ENCODE measurements around the gene BCL2L14. TPM values are rescaled to one million over a fixed set of nuclear protein-coding genes. Genes with fewer than 3 reads are reported as not detected.

Gene BCL2L14
- total and polyA plus RNA-seq, 2 of the 13 experiments (the other 11 are each of a cell fraction or from before 2014, with no cell fraction given) = 0.11 TPM; not detected in 1

DNA sequence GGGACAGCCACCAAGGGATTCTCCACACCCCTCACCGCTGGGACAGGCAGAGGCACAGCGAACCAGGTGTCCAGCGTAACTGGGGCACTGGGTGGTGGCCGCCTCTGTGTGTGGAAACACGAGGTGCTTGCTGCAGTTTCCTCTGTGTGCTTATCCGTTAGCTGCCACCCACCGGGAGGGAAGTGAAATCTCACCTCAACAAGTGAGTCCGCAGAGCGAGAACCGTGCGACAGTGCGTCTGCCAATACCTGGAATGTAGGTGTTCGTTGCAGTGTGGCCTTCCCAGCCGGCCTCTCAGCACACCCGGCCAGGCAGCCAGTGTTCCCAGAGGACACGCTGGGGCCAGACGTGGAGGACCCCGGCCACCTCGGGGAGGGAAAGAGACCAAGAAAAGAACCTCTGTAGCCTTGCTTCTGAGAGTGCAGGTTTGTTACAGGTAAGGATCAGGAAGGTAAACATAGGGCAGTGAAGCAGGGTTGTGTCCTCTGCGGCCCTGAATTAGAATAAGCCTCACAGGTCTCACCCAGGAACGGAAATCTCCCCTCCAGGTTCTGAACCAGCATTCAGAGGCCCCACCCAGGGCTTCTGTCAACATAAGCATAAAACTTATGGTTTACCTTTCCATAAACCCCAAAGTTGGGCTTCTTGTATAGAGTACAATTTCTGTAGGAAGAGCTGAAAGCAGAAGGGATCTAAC, 1.5 kb downstream of the BCL2L14 start (continued):
- TF ChIP-seq, protein P1, sequence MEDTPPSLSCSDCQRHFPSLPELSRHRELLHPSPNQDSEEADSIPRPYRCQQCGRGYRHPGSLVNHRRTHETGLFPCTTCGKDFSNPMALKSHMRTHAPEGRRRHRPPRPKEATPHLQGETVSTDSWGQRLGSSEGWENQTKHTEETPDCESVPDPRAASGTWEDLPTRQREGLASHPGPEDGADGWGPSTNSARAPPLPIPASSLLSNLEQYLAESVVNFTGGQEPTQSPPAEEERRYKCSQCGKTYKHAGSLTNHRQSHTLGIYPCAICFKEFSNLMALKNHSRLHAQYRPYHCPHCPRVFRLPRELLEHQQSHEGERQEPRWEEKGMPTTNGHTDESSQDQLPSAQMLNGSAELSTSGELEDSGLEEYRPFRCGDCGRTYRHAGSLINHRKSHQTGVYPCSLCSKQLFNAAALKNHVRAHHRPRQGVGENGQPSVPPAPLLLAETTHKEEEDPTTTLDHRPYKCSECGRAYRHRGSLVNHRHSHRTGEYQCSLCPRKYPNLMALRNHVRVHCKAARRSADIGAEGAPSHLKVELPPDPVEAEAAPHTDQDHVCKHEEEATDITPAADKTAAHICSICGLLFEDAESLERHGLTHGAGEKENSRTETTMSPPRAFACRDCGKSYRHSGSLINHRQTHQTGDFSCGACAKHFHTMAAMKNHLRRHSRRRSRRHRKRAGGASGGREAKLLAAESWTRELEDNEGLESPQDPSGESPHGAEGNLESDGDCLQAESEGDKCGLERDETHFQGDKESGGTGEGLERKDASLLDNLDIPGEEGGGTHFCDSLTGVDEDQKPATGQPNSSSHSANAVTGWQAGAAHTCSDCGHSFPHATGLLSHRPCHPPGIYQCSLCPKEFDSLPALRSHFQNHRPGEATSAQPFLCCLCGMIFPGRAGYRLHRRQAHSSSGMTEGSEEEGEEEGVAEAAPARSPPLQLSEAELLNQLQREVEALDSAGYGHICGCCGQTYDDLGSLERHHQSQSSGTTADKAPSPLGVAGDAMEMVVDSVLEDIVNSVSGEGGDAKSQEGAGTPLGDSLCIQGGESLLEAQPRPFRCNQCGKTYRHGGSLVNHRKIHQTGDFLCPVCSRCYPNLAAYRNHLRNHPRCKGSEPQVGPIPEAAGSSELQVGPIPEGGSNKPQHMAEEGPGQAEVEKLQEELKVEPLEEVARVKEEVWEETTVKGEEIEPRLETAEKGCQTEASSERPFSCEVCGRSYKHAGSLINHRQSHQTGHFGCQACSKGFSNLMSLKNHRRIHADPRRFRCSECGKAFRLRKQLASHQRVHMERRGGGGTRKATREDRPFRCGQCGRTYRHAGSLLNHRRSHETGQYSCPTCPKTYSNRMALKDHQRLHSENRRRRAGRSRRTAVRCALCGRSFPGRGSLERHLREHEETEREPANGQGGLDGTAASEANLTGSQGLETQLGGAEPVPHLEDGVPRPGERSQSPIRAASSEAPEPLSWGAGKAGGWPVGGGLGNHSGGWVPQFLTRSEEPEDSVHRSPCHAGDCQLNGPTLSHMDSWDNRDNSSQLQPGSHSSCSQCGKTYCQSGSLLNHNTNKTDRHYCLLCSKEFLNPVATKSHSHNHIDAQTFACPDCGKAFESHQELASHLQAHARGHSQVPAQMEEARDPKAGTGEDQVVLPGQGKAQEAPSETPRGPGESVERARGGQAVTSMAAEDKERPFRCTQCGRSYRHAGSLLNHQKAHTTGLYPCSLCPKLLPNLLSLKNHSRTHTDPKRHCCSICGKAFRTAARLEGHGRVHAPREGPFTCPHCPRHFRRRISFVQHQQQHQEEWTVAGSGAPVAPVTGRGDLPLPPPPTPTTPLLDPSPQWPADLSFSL (CRISPR knock-in tag; IDR thresholded peaks at IDR 0.05) = no peak
- TF ChIP-seq, protein P2, sequence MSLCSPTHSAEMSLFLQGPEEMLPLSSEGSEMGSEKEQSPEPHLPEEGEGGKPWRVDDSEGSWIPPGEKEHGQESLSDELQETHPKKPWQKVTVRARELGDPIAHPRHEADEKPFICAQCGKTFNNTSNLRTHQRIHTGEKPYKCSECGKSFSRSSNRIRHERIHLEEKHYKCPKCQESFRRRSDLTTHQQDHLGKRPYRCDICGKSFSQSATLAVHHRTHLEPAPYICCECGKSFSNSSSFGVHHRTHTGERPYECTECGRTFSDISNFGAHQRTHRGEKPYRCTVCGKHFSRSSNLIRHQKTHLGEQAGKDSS (CRISPR knock-in tag; IDR thresholded peaks at IDR 0.05; ENCODE audit: borderline replicate concordance, low read depth) = no peak
- TF ChIP-seq SP5 (CRISPR knock-in tag; IDR thresholded peaks at IDR 0.05; ENCODE audit: borderline replicate concordance, low read depth) (no peak), HOXA3 (CRISPR knock-in tag; IDR thresholded peaks at IDR 0.05) (no peak), ARNTL (CRISPR knock-in tag; IDR thresholded peaks at IDR 0.05) (no peak), MIER3 (CRISPR knock-in tag; IDR thresholded peaks at IDR 0.05; ENCODE audit: borderline replicate concordance) (no peak), NR2C2 (CRISPR knock-in tag; IDR thresholded peaks at IDR 0.05; ENCODE audit: borderline replicate concordance) (no peak), ZNF460 (CRISPR knock-in tag; IDR thresholded peaks at IDR 0.05; ENCODE audit: borderline replicate concordance) (no peak), SMYD3 (CRISPR knock-in tag; IDR thresholded peaks at IDR 0.05) (no peak), ZNF225 (CRISPR knock-in tag; IDR thresholded peaks at IDR 0.05) (no peak), ZNF547 (CRISPR knock-in tag; IDR thresholded peaks at IDR 0.05) (no peak), TBX3 (IDR thresholded peaks at IDR 0.05; ENCODE audit: borderline replicate concordance) (no peak), MTF2 (CRISPR knock-in tag; IDR thresholded peaks at IDR 0.05; ENCODE audit: borderline replicate concordance) (no peak), ZFP82 (CRISPR knock-in tag; IDR thresholded peaks at IDR 0.05; ENCODE audit: borderline replicate concordance) (no peak), SETDB1 (CRISPR knock-in tag; IDR thresholded peaks at IDR 0.05; ENCODE audit: borderline replicate concordance) (no peak), ZSCAN31 (CRISPR knock-in tag; IDR thresholded peaks at IDR 0.05; ENCODE audit: low read depth) (no peak), RBFOX2 (IDR thresholded peaks at IDR 0.05; ENCODE audit: low read depth, low read length) (no peak)
- TF ChIP-seq, protein P3, sequence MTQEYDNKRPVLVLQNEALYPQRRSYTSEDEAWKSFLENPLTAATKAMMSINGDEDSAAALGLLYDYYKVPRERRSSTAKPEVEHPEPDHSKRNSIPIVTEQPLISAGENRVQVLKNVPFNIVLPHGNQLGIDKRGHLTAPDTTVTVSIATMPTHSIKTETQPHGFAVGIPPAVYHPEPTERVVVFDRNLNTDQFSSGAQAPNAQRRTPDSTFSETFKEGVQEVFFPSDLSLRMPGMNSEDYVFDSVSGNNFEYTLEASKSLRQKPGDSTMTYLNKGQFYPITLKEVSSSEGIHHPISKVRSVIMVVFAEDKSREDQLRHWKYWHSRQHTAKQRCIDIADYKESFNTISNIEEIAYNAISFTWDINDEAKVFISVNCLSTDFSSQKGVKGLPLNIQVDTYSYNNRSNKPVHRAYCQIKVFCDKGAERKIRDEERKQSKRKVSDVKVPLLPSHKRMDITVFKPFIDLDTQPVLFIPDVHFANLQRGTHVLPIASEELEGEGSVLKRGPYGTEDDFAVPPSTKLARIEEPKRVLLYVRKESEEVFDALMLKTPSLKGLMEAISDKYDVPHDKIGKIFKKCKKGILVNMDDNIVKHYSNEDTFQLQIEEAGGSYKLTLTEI (CRISPR knock-in tag; conservative IDR thresholded peaks at IDR 0.05) = no peak
- TF ChIP-seq, protein P4, sequence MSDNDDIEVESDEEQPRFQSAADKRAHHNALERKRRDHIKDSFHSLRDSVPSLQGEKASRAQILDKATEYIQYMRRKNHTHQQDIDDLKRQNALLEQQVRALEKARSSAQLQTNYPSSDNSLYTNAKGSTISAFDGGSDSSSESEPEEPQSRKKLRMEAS (IDR thresholded peaks at IDR 0.05) = 0 out of 2 replicates have a peak, but pooled peaks have one; percentile 28
- TF ChIP-seq, protein P5, sequence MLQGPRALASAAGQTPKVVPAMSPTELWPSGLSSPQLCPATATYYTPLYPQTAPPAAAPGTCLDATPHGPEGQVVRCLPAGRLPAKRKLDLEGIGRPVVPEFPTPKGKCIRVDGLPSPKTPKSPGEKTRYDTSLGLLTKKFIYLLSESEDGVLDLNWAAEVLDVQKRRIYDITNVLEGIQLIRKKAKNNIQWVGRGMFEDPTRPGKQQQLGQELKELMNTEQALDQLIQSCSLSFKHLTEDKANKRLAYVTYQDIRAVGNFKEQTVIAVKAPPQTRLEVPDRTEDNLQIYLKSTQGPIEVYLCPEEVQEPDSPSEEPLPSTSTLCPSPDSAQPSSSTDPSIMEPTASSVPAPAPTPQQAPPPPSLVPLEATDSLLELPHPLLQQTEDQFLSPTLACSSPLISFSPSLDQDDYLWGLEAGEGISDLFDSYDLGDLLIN (CRISPR knock-in tag; IDR thresholded peaks at IDR 0.05; ENCODE audit: borderline replicate concordance) = no peak
